ELR (cell line): ENCODE data around the gene SPAG6.
"Not testable (repeated sequence)": the region's sequence is repeated elsewhere in the genome, so short reads cannot be mapped to it uniquely, and the experiment has no call there.

Source experiments
- DNase-seq: peaks from one replicate; pipeline ENCODE4 v3.0.0-alpha.2; 2015; ENCODE audit warnings: low read depth

Gene SPAG6

GRCh38 chr10:22372298-22372697 lies 27.0 kb downstream of the SPAG6 start:
- DNase-seq = no peak

- DNase-seq = no peak
These were observed 27.6 kb downstream of the SPAG6 start for GRCh38 chr10:22372917-22373316.

GRCh38 chr10:22374489-22375126 lies 29.3 kb downstream of the SPAG6 start:
- DNase-seq = no peak

GRCh38 chr10:22379059-22379458 lies 33.8 kb downstream of the SPAG6 start:
- no peak for DNase-seq

GRCh38 chr10:22381262-22381661 lies 36.0 kb downstream of the SPAG6 start:
- no peak for DNase-seq

- DNase-seq = no peak
These were observed 41.2 kb downstream of the SPAG6 start for GRCh38 chr10:22386503-22386902.

- DNase-seq = no peak
These were observed 44.7 kb downstream of the SPAG6 start for GRCh38 chr10:22389856-22390589.

GRCh38 chr10:22391600-22391999 lies 46.3 kb downstream of the SPAG6 start:
- no peak for DNase-seq

GRCh38 chr10:22396195-22396594 lies 50.9 kb downstream of the SPAG6 start:
- not testable (repeated sequence) for DNase-seq

GRCh38 chr10:22406916-22407315 lies 61.6 kb downstream of the SPAG6 start:
- DNase-seq = not testable (repeated sequence)

- DNase-seq = no peak
These were observed 65.1 kb downstream of the SPAG6 start for GRCh38 chr10:22410394-22410793.

- no peak for DNase-seq
These were observed 65.5 kb downstream of the SPAG6 start for GRCh38 chr10:22410846-22411245.

GRCh38 chr10:22414146-22414545 lies 68.8 kb downstream of the SPAG6 start:
- no peak for DNase-seq

- no peak for DNase-seq
These were observed 69.8 kb downstream of the SPAG6 start for GRCh38 chr10:22415072-22415471.

- DNase-seq = no peak
These were observed 72.5 kb downstream of the SPAG6 start for GRCh38 chr10:22417736-22418268.

- DNase-seq = peak; percentile 50
These were observed 75.7 kb downstream of the SPAG6 start for GRCh38 chr10:22420787-22421517.

GRCh38 chr10:22426653-22427052 lies 81.4 kb downstream of the SPAG6 start:
- DNase-seq = no peak

- DNase-seq = peak; percentile 68
These were observed 81.8 kb downstream of the SPAG6 start for GRCh38 chr10:22427101-22427500.

- DNase-seq = peak; percentile 90
These were observed 82.7 kb downstream of the SPAG6 start for GRCh38 chr10:22427890-22428571.

GRCh38 chr10:22429146-22429545 lies 83.8 kb downstream of the SPAG6 start:
- peak; percentile 50 for DNase-seq

- DNase-seq = no peak
These were observed 84.7 kb downstream of the SPAG6 start for GRCh38 chr10:22429981-22430421.

GRCh38 chr10:22433875-22434274 lies 88.6 kb downstream of the SPAG6 start:
- peak; percentile 96 for DNase-seq
